H1 (cell line): ENCODE results near the gene TAP2. TPM values are rescaled to one million over a fixed set of nuclear protein-coding genes. Genes with fewer than 3 reads are reported as not detected.

Experiments used
- CTCF ChIA-PET: fragments of 300-600 bp; sonication (Branson Sonifier 250); formaldehyde crosslinking; loops from one replicate; lab custom pipeline; 2021; ENCODE audit not compliant: partially characterized antibody; lab: Charles Lee
- POLR2A ChIA-PET: fragments of 300-600 bp; sonication (Branson Sonifier 250); formaldehyde crosslinking; loops from one replicate; lab custom pipeline; 2021; ENCODE audit warnings: inconsistent platforms; ENCODE audit not compliant: partially characterized antibody; lab: Charles Lee
- DNase-seq, 2 experiments: peaks; one replicate each; pipeline versions ENCODE4 v3.0.0 to v3.0.0-alpha.2; 2010 to 2022; ENCODE audit warnings: low spot score in 2 of 2, low read depth in 1 of 2, mixed read lengths in 1 of 2
- FAIRE-seq: peaks from 2 replicates; lab custom pipeline; 2011; peaks lifted over from hg19 to GRCh38; lab: Jason Lieb, UNC
- H2AFZ ChIP-seq: 2 replicates; pipeline ENCODE4 v1.8.1; 2012; ENCODE audit warnings: low read length, inconsistent platforms
- H2AK5ac ChIP-seq: 2 replicates; pipeline ENCODE4 v1.6.1; 2013; ENCODE audit warnings: low read depth, low read length
- H2BK120ac ChIP-seq: replicated peaks from 2 replicates; pipeline ENCODE3; 2013; ENCODE audit warnings: low read depth, low read length, inconsistent platforms
- H2BK12ac ChIP-seq: 2 replicates; pipeline ENCODE4 v1.6.1; 2013; ENCODE audit warnings: low read depth, low read length
- H2BK15ac ChIP-seq: 2 replicates; pipeline ENCODE4 v1.6.1; 2013; ENCODE audit warnings: low read length
- H2BK20ac ChIP-seq: 2 replicates; pipeline ENCODE4 v1.6.1; 2013; ENCODE audit warnings: low read length
- H2BK5ac ChIP-seq: 2 replicates; pipeline ENCODE4 v1.6.1; 2013; ENCODE audit warnings: low read depth, low read length
- H3K14ac ChIP-seq: 2 replicates; pipeline ENCODE4 v1.6.1; 2013; ENCODE audit warnings: inconsistent platforms; ENCODE audit not compliant: insufficient read length
- H3K18ac ChIP-seq: 2 replicates; pipeline ENCODE4 v1.6.1; 2013; ENCODE audit warnings: low read length; ENCODE audit errors: extremely low read depth
- H3K23ac ChIP-seq: 2 replicates; pipeline ENCODE4 v1.6.1; 2013; ENCODE audit warnings: inconsistent platforms; ENCODE audit not compliant: insufficient read length
- H3K23me2 ChIP-seq: 2 replicates; pipeline ENCODE4 v1.6.1; 2013; ENCODE audit warnings: low read depth, low read length
- H3K27ac ChIP-seq: 2 replicates; pipeline ENCODE4 v1.6.1; 2011; ENCODE audit warnings: low read depth, low read length, inconsistent platforms
- H3K27me3 ChIP-seq, 4 experiments: replicated peaks in 1 of 4; 1 replicate in 1 of 4; 2 replicates in 3 of 4; pipeline versions ENCODE4 v1.6.1 to v1.8.1; 2011 to 2013; ENCODE audit warnings: low read length in 3 of 4, mild to moderate bottlenecking in 3 of 4, inconsistent platforms in 2 of 4, mixed read lengths in 2 of 4, moderate library complexity in 1 of 4; ENCODE audit not compliant: control insufficient read depth in 3 of 4, insufficient read depth in 3 of 4; ENCODE audit errors: extremely low read depth in 1 of 4
- H3K36me3 ChIP-seq, 4 experiments: 2 replicates each; pipeline versions ENCODE4 v1.6.1 to v1.8.1; 2011 to 2013; ENCODE audit warnings: mild to moderate bottlenecking in 4 of 4, low read length in 3 of 4, moderate library complexity in 2 of 4, control low read depth in 1 of 4, inconsistent platforms in 1 of 4; ENCODE audit not compliant: insufficient read depth in 4 of 4, control insufficient read depth in 2 of 4
- H3K4ac ChIP-seq: replicated peaks from 2 replicates; pipeline ENCODE3; 2013; ENCODE audit warnings: low read length, low read depth, mixed read lengths, inconsistent platforms; ENCODE audit not compliant: insufficient read length
- H3K4me1 ChIP-seq, 4 experiments: replicated peaks in 1 of 4; 1 replicate in 1 of 4; 2 replicates in 3 of 4; pipeline versions ENCODE4 v1.6.1 to v1.8.1; 2011 to 2013; ENCODE audit warnings: low read length in 3 of 4, inconsistent platforms in 2 of 4, mixed read lengths in 1 of 4; ENCODE audit not compliant: insufficient read depth in 4 of 4, control insufficient read depth in 3 of 4
- H3K4me2 ChIP-seq, 2 experiments: 2 replicates each; pipeline versions ENCODE4 v1.6.1 to v1.8.1; 2011 to 2013; ENCODE audit warnings: low read depth in 2 of 2, low read length in 2 of 2, control low read depth in 1 of 2, inconsistent platforms in 1 of 2, mild to moderate bottlenecking in 1 of 2; ENCODE audit not compliant: insufficient read depth in 1 of 2
- H3K4me3 ChIP-seq, 4 experiments: fragments of 200-600, 300-600 bp in 1 of 4; sonication (generic), shearing (Covaris generic), sonication (Bioruptor Twin) in 1 of 4; 2 replicates each; pipeline versions ENCODE4 v1.5.1 to v1.8.1; 2011 to 2016; ENCODE audit warnings: low read length in 4 of 4, low read depth in 3 of 4, control low read depth in 2 of 4, inconsistent platforms in 2 of 4, mild to moderate bottlenecking in 2 of 4, mixed read lengths in 1 of 4, moderate library complexity in 1 of 4; ENCODE audit not compliant: insufficient read depth in 2 of 4; ENCODE audit errors: extremely low read depth in 1 of 4
- H3K56ac ChIP-seq: replicated peaks from 2 replicates; pipeline ENCODE3; 2013; ENCODE audit warnings: low read depth, mild to moderate bottlenecking, mixed read lengths, low read length, inconsistent platforms; ENCODE audit not compliant: insufficient read length
- H3K79me1 ChIP-seq: 2 replicates; pipeline ENCODE4 v1.6.1; 2013; ENCODE audit warnings: low read depth, low read length, control low read depth
- H3K79me2 ChIP-seq, 2 experiments: 2 replicates each; pipeline versions ENCODE4 v1.6.1 to v1.8.1; 2012 to 2013; ENCODE audit warnings: low read length in 2 of 2, mild to moderate bottlenecking in 2 of 2, inconsistent platforms in 1 of 2; ENCODE audit not compliant: insufficient read depth in 2 of 2, control insufficient read depth in 1 of 2
- H3K9ac ChIP-seq, 4 experiments: replicated peaks in 1 of 4; 1 replicate in 1 of 4; 2 replicates in 3 of 4; pipeline versions ENCODE4 v1.6.1 to v1.8.1; 2011 to 2013; ENCODE audit warnings: low read depth in 3 of 4, low read length in 3 of 4, control low read depth in 2 of 4, mild to moderate bottlenecking in 2 of 4, moderate library complexity in 2 of 4, inconsistent platforms in 1 of 4; ENCODE audit errors: extremely low read depth in 1 of 4
- H3K9me3 ChIP-seq, 2 experiments: 2 replicates each; pipeline versions ENCODE4 v1.6.1 to v1.8.1; 2012 to 2013; ENCODE audit warnings: mild to moderate bottlenecking in 2 of 2, moderate library complexity in 2 of 2, control low read depth in 1 of 2, inconsistent platforms in 1 of 2, low read depth in 1 of 2, low read length in 1 of 2, mixed read lengths in 1 of 2; ENCODE audit not compliant: insufficient read depth in 2 of 2
- H4K20me1 ChIP-seq, 2 experiments: replicated peaks in 1 of 2; 2 replicates each; pipeline versions ENCODE3 to v1.8.1; 2011 to 2013; ENCODE audit warnings: inconsistent platforms in 2 of 2, low read length in 2 of 2, mild to moderate bottlenecking in 1 of 2; ENCODE audit not compliant: insufficient read depth in 2 of 2, control insufficient read depth in 1 of 2
- H4K5ac ChIP-seq: 2 replicates; pipeline ENCODE4 v1.6.1; 2013; ENCODE audit warnings: low read length, low read depth, mixed read lengths, inconsistent platforms; ENCODE audit not compliant: insufficient read length
- H4K8ac ChIP-seq: 2 replicates; pipeline ENCODE4 v1.8.0; 2013; ENCODE audit warnings: mild to moderate bottlenecking, moderate library complexity, low read length, inconsistent platforms; ENCODE audit not compliant: insufficient read depth; ENCODE audit errors: extremely low read depth
- H4K91ac ChIP-seq: replicated peaks from 2 replicates; pipeline ENCODE3; 2013; ENCODE audit warnings: low read length, mixed read lengths, inconsistent platforms; ENCODE audit not compliant: insufficient read length
- CBX5 ChIP-seq: fragments of 300-800, 300-1000 bp; sonication (generic); IDR thresholded peaks from 2 replicates; pipeline ENCODE4 v1.7.1; 2016; ENCODE audit warnings: antibody characterized with exemption, low read length, low read depth
- CEBPB ChIP-seq: IDR thresholded peaks from 2 replicates; pipeline ENCODE4 v1.6.1; 2012; ENCODE audit warnings: low read depth, low read length
- KDM4A ChIP-seq: IDR thresholded peaks from one replicate; pipeline ENCODE4 v1.7.1; 2012; ENCODE audit warnings: low read depth, mild to moderate bottlenecking, moderate library complexity, low read length, inconsistent platforms; ENCODE audit not compliant: severe bottlenecking
- KDM5A ChIP-seq: fragments of 200-600 bp; IDR thresholded peaks from 2 replicates; pipeline ENCODE4 v1.7.1; 2012; ENCODE audit warnings: mild to moderate bottlenecking, low read length, inconsistent platforms, mixed read lengths
- PHF8 ChIP-seq: fragments of 200-600 bp; sonication (generic); conservative IDR thresholded peaks from 2 replicates; pipeline ENCODE4 v1.7.1; 2012; ENCODE audit warnings: low read depth, mild to moderate bottlenecking, inconsistent platforms, low read length, moderate library complexity
- POU5F1 ChIP-seq: IDR thresholded peaks from 2 replicates; pipeline ENCODE4 v1.6.1; 2011; ENCODE audit warnings: low read depth, mild to moderate bottlenecking, low read length, moderate library complexity
- RFX5 ChIP-seq: IDR thresholded peaks from 2 replicates; pipeline ENCODE4 v1.6.1; 2011; ENCODE audit warnings: low read depth, low read length, improper control_type of control experiment, borderline replicate concordance
- SP1 ChIP-seq: IDR thresholded peaks from 2 replicates; pipeline ENCODE4 v1.6.1; 2011; ENCODE audit warnings: low read depth, low read length
- SRF ChIP-seq: IDR thresholded peaks from 2 replicates; pipeline ENCODE4 v1.6.1; 2011; ENCODE audit warnings: mild to moderate bottlenecking, low read depth, low read length, moderate library complexity
- WGBS, 2 experiments: shearing (Covaris generic) in 1 of 2; methylation state at CpG; one replicate each; pipeline versions ENCODE4 v1.1.6 to v1.1.7; 2013 to 2015; ENCODE audit warnings: low lambda C conversion rate in 2 of 2, mixed read lengths in 2 of 2, inconsistent platforms in 1 of 2, low coverage in 1 of 2, missing lambda C conversion rate in 1 of 2; ENCODE audit not compliant: insufficient replicate concordance in 2 of 2, insufficient coverage in 1 of 2, insufficient read length in 1 of 2; ENCODE audit errors: extremely low coverage in 1 of 2, missing lambda C conversion rate in 1 of 2; 5-methylcytosine and 5-hydroxymethylcytosine counted together
- polyA plus RNA-seq, 7 experiments: library from polyadenylated mRNA; depleted of rRNA in 3 of 7; stranded (reverse) in 5 of 7; unstranded in 2 of 7; fragments of >200 nt in 5 of 7; fragments of 200-250 nt in 2 of 7; gene quantifications; 1 replicate in 5 of 7; 2 replicates in 1 of 7; 4 replicates in 1 of 7; pipeline versions ENCODE4 v1.2.1 to v1.2.3, GENCODE V29; 2011 to 2013; ENCODE audit warnings: missing spikeins in 2 of 7, mixed read lengths in 2 of 7
- total RNA-seq: library from RNA; stranded (reverse); fragmentation: NEBNext Ultra II Directional; extraction: Animal tissue kit (Norgen Biotek cat#: 25700); gene quantifications from 2 replicates; pipeline ENCODE4 v1.2.1, GENCODE V29; 2021

TAP2 gene
- total and polyA plus RNA-seq, 2 of the 8 experiments (the other 6 are each of a cell fraction or from before 2014, with no cell fraction given), result 11.3 to 27.2 TPM

DNA sequence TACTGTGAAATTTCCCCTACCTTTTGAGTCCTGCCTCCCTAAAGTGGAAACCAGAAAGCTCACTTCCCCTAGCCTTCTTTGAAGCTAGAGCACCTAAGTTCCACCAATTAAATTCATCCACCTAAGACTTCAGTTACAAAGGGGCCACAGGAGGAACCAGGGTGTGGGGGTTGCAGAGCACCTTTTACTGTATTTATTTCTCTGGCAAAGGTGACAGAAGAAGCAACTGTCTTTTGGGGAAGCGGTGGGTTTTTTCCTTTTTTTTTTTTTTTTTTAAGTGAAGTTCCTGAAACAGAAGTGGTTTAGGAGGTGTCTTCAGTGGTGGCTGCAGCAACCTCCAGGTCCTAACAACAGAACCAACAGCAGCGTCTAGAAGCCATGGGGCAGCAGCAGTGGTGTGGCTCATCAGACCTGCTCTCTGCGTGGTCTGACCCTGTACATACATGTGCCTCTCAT, 28.5 kb upstream of the TAP2 start:
- POLR2A ChIA-PET, result interaction anchor here (0.9 to 1.4 kb wide), 3 partner anchors 26 to 106 kb away, joined by 3 to 6 read pairs (median 4); partner anchors contain the start of gene TAP2
- TF ChIP-seq PHF8, result no peak
- TF ChIP-seq CBX5, result no peak
- no peak for TF ChIP-seq POU5F1
- no peak for TF ChIP-seq RFX5
- no peak for TF ChIP-seq KDM4A
- TF ChIP-seq SRF, result no peak
- TF ChIP-seq CEBPB, result no peak
- no peak for TF ChIP-seq SP1
- TF ChIP-seq KDM5A, result no peak
- no peak overlapping the region for H3K4ac ChIP-seq
- no peaks in the 10 kb centered on the region for H3K79me1 ChIP-seq
- no peak overlapping the region for H3K4me3 ChIP-seq
- no peak overlapping the region for H2BK15ac ChIP-seq
- no peak overlapping the region for H2BK120ac ChIP-seq
- no peak overlapping the region for H4K91ac ChIP-seq
- no peak overlapping the region for H3K56ac ChIP-seq
- no peak overlapping the region for H4K8ac ChIP-seq
- no peak overlapping the region for H2AFZ ChIP-seq
- FAIRE-seq, result no peak
- no peak overlapping the region for H2AK5ac ChIP-seq
- H3K36me3 ChIP-seq, result no peaks in the 10 kb centered on the region
- H3K18ac ChIP-seq, result no peak overlapping the region
- no peak overlapping the region for H3K9ac ChIP-seq
- H4K5ac ChIP-seq, result no peak overlapping the region
- no peak overlapping the region for H2BK12ac ChIP-seq
- no peak for DNase-seq
- no peaks in the 10 kb centered on the region for H3K79me2 ChIP-seq
- no peak overlapping the region for H3K4me2 ChIP-seq
- H2BK5ac ChIP-seq, result no peak overlapping the region
- H3K27ac ChIP-seq, result no peak overlapping the region
- H3K9me3 ChIP-seq, result no peaks in the 10 kb centered on the region
- H3K4me1 ChIP-seq, result no peaks in the 10 kb centered on the region
- 77% methylated on average over 2 of the region's 3 CpGs; no CpG with 5 or more reads in 1 of the 2 experiments for WGBS, 2 experiments
- no peak overlapping the region for H2BK20ac ChIP-seq
- no peaks in the 10 kb centered on the region for H3K23me2 ChIP-seq
- no peaks in the 10 kb centered on the region for H4K20me1 ChIP-seq
- no peak overlapping the region for H3K23ac ChIP-seq
- CTCF ChIA-PET, result interaction anchor here (0.7 to 19.9 kb wide), 21 partner anchors 9 to 613 kb away, joined by 3 to 402 read pairs (median 6); partner anchors contain the start of genes HLA-DMA, HLA-DQB2, PSMB8 and PSMB9
- no peak overlapping the region for H3K14ac ChIP-seq
- H3K27me3 ChIP-seq, result no peaks in the 10 kb centered on the region
